ENCODE measurements around the gene UST. TPM values are rescaled to one million over a fixed set of nuclear protein-coding genes. Genes with fewer than 3 reads are reported as not detected.

UST gene
- total RNA-seq: 0.87 and 2.4 TPM in 2 replicates

GRCh38 chr6:148746363-148747144, at the start of gene UST:
TSS of gene UST (plus strand) at chr6:148747030. CDS start at chr6:148747431, 401 bp downstream.

